Uterus (tissue), 2 donors: ENCODE measurements around the gene TDRD9.

Experiments
- CTCF ChIP-seq, 4 experiments: fragments of 200-600 bp in 2 of 4; fragments of 450-650 bp in 2 of 4; sonication (generic) in 2 of 4; IDR thresholded peaks; one replicate each; pipeline ENCODE4 v1.5.1; 2016 to 2019; ENCODE audit warnings: antibody characterized with exemption in 4 of 4, mild to moderate bottlenecking in 2 of 4, moderate library complexity in 1 of 4
- POLR2A ChIP-seq, 2 donors: fragments of 450-650 bp; IDR thresholded peaks; one replicate each; pipeline ENCODE4 v1.6.1; 2016; ENCODE audit warnings: antibody characterized with exemption in 2 of 2, mild to moderate bottlenecking in 1 of 2, moderate library complexity in 1 of 2

DNA sequence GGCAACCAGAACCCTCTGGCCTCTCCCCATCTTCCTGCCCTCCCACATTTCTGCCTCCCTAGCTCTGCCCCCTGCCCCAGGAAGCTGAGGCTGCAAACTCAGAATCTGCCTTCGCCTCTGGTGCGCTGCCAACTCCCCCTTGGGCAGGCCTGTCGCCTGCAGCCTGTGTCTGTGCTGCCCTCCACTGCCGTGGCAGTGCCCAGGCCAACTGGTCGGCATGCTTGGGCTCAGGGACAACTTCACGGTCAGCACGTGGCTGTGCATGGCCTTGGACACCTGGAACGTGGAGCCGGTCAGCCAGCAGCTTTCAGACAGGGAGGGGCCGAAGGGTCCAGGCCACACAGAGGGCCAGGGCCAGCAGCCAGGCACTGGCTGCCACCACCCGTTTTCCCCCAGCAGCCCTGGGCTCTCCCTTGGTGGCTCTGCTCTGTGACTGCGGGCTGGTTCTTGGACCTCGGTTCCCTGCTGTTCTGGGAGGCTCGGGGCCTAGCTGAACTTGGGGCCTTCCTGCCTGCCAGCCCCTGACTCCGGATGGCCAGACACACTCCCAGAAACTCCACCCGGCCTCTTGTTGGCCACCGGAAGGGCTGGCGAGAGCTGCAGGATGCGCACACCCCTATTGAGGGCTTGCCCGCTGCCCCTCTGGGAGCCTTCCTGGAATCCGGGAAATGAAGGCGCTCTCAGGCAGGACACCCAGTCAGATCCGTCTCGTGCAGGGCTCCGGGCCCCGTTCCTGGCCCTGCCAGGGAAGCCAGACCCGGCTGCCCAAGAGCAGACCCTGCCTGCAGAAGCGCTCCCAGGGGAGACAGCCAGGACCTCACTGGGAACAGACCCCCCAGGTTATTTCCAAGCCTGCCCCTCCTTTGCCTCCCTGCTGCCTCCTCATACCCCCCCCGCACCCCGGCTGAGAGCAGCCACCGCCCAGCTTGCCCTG, 46.7 kb upstream of the TDRD9 start:
- TF ChIP-seq CTCF (IDR thresholded peaks at IDR 0.05) = no peak
- no peak for TF ChIP-seq POLR2A (IDR thresholded peaks at IDR 0.05)
